HG03575 (cell line): ENCODE results near the gene STRN.
"Not testable (repeated sequence)": the region's sequence is repeated elsewhere in the genome, so short reads cannot be mapped to it uniquely, and the experiment has no call there.

ENCODE experiments used
- ATAC-seq: cut with Tn5 transposase; IDR thresholded peaks from one replicate; pipeline ENCODE4 v1.9.1; 2021; ENCODE audit not compliant: unreplicated experiment, insufficient number of reproducible peaks, low FRiP score; ENCODE audit errors: extremely low read depth

STRN gene

DNA sequence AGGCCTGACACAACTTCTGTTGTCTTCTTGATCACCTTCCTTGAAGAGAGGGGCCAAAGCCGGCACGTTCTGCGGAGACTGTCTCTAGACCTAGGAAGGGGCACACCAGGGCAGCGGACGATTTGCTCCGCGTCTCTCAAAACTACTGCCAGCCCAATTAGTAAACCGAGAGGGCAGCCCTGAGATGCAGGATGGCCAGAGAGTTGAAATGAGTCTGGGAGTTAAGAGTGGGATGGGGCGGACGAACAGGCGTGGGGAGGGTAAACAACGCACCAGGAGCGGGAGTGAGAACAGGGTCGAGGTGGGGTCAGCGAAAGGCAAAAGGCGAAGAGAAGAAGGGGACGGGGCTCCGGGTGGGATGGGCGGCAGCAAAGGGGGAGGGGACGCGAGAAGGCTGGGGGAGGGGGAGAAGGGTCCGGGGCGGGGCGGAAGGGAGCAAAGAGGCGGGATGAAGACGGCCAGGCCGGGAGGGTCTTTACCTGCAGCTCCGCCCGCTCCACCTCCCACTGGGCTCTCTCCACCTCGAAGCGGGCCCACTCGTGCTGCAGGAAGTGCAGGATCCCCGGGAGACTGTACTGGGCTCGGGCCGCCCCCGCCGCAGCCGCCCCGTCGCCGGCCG is 476 bp downstream of the STRN start:
- peak; percentile 2 for ATAC-seq

DNA sequence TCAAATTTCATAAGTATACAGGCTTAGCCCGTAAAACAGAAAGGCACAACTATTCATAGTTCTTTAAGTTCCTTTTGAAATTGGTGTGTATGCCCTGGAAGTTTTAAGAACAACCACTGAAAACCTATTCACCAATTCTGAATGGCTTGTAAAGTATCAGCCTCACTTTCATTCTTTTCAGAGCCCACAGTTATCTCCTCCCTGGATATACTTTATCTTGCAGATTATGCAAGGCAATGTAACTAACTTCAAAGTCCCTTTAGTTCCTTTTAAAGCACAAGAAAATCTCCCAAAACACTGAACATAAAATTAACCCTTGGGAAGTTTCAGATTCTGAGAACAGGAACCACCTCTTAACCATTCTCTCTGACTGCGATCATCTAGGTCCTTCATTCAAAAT is 1.1 kb downstream of the STRN start:
- ATAC-seq = no peak

DNA sequence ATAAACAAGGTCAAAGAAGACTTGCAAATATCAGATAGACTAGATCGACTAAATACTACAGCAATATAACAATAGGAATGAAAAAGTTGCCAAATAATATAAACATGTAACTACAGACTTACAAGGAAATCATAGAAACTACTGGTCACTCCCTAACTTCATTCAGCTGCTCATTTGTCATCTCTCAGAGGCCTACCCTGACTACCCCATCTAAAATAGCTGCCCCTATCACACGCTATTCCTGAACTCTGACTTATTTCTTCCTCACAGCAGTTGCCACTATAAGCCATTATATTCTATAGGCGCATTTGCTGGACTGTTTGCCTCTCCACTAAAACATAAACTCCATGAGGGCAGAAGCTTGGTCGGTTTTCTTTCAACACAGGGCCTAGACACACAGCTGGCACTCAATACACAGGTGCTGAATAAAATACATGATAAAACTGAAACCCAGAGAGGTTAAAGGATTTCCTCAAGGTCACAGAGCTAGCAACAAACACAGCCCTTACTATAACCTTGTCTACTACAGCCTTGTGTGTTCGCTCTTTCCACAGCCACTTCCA is 1.8 kb downstream of the STRN start:
- ATAC-seq = no peak

DNA sequence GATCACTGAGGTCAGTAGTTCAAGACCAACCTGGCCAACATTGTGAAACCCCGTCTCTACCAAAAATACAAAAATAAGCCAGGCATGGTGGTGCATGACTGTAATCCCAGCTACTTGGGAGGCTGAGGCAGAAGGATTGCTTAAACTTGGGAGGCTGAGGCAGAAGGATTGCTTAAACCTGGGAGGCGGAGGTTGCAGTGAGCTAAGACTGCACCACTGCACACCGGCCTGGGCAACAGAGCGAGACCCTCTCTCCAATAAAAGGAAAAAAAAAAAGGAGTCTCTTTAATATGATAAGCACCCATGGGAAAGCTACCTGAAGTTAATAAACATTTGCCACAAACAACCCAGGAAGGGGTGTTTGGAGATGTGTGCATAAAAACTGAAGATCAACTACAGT is 2.6 kb downstream of the STRN start:
- no peak for ATAC-seq

DNA sequence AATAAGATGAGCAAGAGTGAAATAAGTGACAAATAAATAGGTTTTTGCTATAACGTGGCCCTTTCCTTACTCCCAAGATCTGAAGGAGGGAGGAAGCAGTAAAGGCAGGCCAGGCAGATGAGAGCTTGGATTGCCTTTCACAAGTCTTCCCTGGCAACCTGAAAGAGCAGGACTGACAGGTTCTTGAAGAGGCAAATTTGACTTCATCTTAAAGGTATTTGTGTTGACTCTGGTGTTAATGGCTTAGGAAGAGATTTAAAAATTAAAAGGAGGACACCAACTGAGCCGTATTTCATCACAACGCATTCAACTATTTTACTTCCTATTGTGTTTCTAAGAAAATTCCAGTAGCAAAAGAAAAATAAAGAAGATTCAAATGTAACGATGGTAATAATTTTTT is 3.2 kb downstream of the STRN start:
- ATAC-seq = no peak

DNA sequence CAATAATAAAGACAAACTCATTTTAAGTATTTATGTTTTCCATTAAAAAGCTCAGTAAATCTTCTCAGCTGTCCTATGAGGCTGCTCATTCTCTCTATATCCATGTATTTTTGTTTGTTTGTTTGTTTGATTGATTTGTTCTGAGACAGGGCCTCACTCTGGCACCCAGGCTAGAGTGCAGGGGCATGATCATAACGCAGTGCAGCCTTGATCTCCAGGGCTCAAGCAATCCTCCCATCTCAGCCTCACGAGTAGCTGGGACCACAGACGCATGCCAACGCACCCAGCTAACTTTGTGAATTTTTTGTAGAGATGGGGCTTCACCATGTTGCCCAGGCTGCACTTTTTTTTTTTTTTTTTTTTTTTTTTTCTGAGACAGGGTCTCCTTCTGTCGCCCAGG is 5.6 kb downstream of the STRN start:
- ATAC-seq = no peak

DNA sequence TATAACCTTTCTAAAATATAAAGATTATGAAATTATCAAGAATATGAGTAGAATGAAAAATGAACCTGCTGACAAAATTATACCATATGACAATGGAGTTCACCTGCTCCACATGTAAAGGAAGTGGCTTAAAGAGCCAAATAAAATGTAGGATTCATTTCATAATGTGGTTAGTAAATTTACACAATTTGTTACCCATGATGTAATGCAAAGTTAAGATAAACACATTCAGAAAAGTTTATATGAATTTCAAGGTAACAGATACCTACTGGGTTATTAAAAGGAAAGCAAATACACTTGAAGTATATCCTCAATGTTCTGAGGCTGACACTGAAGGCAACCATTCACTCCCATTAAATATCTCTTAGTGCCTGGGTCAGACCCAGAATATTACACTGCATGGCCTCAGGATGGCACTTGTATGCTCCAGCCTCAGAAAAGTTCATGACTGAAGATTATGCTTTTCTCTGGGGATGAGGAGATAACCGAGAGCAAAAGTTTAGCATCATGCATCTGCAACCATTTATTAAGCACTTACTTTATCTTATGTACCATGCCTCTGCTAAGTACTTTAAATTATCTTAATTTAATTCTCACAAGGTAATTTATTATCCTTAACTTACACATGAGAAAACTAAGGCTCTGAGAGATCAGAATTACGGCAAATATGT is 6.2 kb downstream of the STRN start:
- no peak for ATAC-seq

DNA sequence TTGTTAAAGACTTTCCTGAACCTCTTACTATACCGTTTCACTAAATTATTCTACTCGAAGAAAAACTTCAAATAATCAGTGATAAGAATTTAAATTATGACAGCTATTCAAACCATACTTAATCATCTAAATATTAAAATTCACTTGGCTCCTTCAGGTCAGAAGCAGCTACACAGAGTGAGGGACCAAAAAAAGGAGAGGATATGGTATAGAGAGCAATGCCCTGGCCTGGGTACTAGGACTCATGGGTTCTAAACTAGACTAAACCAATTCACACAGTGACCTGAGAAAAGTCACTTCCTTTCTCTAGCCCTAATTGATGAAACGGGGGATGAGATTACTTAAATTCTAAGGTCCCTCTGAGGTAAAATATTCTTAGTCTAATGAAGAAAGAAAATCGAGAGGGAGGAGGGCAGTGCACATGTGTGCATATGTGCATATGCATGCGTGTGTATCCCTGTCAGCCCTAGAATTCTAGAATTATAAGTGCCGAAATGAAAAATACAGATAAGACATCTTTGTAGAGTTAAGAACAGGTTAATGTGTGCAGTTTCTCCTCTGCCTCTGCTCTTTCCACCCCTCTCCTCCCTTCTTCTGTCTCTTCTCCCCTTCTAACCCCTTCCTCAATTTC is 11.2 kb downstream of the STRN start:
- ATAC-seq = no peak

DNA sequence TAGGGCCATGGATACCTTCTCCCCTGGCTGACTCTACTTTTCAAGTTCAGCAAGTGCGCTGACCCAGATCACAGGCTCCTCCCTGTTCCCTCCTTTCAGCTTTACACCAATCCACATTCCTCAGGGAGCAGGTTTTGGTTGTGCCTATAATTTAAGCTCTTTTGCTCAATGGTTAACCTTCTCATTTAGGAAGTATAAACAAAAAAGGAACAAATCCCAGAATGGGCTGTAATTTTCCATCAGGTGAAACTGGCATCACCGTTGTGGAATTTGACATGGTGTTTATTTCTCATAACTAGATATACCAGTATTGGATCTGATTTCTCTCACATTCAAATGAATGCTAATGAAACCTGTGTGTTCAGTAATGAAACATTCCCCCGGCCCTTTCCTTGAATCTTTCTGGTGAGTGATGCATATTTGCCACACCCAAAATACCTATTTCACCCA is 13.6 kb downstream of the STRN start:
- no peak for ATAC-seq

DNA sequence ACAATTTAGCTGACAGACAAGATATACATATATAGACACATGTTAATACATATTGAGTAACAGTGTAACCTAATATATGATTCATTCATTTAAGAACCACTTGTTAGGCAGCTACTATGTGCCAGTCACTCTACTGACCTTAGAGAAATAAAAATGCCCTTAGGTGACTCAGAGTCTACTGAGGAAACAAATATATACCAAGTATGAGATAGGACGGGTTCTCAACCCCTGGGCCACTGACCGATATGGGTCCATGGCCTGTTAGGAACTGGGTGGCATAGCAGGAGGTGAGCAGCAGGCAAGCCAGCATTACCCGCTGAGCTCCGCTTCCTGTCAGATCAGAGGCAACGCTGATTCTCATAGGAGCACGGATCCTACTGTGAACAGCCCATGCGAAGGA is 14.8 kb downstream of the STRN start:
- no peak for ATAC-seq

DNA sequence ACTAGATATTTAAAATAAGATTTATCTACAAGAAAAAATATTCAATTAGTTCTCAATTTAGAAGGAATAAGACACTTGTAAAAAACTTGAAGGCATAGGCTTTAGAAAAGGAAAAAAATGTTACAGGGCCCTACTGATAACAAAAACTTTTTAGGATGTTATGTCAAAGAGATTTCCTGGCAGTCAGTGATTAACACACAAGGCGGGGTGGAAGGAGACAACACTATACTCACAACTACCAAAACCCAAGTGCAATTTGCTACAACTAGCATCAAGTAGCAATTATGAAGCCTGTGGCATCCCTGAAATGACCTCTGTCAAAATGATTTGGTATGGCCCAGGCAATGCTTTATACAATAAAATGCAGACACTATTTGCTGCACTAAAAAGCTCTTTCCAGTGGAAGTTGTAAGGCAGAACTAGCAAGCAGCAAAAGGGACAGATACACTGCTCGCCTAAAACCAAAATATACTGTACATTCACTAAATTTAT is 15.3 kb downstream of the STRN start:
- no peak for ATAC-seq

DNA sequence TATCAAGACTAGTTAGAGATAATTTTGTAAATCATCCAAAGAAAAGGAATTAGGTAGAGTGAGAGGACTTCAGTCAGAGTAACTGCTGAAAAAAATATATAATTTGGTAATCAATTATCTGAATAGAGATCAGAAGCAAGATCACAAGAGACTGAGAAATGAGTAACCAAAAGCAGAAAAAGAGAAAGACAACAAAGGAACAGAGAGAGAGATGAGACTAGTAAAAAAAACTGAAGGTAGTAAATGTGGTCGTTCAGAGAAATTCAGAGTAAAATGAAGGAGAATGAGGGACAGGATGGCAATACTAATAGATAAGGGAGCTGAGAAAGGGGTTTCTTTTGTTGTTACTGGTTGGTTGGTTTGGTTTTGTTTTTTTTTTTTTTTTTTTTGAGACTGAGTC is 16.5 kb downstream of the STRN start:
- ATAC-seq = no peak

DNA sequence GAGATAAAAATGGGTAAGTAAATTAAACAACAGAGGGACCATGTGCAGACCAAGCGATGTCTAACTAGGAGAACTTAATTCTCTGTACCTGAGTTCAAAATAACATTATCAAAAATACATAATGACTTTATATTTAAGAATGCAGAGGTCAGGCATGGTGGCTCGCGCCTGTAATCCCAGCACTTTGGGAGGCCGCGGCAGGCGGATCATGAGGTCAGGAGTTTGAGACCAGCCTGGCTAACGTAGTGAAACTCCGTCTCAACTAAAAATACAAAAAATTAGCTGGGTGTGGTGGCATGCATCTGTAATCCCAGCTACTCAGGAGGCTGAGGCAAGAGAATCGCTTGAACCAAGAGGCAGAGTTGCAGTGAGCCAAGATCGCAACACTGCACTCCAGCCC is 21.1 kb downstream of the STRN start:
- not testable (repeated sequence) for ATAC-seq

DNA sequence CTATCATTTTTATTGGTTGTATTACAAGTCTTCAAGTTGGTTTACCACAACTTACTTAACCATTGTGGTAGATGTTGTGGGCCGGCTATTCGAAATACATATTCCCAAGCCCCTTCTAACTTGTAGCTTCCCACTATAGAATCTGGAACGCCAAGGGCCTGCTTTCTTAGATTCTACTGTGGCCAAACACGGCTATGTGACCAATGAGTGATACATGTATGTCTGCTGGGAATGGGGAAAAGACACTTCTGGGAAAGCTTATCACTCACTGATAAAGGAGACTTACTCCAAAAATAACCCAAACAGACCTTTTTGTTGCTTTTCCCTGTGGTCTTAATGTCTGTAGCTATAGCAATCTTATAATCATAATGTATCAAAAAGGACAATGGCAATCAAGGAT is 24.5 kb downstream of the STRN start:
- no peak for ATAC-seq

DNA sequence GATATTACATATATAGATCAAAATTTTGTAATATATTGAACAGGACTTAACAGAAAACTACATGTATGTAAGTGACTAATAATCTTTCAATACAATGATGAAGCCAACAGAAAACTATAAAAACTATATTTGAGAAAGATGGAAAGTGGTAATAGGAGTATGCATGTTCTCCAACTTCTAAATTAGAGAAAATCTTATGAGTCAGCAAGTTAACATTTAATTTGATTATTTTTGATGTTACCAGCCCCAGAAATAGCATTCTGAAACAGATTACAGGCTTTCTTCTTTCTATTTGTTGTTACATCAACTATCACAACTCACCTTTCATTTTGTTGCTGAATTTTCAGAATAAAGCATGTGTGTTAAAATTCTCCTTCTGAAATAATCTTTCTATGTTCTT is 29.8 kb downstream of the STRN start:
- not testable (repeated sequence) for ATAC-seq

DNA sequence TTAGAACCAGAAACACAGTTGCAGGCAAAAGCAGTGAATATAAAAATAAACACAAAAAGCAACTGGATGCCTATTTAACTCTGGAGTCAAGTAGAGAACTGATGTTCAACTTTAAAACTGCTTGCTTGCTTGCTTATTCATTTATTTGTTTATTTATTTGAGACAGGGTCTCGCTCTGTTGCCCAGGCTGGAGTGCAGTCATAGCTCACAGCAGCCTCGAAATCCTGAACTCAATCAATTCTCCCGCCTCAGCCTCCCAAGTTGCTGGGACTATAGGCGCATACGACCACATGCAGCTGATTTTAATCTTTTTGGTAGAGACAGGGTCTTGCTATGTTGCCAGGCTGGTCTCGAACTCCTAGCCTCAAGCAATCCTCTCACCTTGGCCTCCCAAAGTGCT is 34.6 kb downstream of the STRN start:
- ATAC-seq = not testable (repeated sequence)

DNA sequence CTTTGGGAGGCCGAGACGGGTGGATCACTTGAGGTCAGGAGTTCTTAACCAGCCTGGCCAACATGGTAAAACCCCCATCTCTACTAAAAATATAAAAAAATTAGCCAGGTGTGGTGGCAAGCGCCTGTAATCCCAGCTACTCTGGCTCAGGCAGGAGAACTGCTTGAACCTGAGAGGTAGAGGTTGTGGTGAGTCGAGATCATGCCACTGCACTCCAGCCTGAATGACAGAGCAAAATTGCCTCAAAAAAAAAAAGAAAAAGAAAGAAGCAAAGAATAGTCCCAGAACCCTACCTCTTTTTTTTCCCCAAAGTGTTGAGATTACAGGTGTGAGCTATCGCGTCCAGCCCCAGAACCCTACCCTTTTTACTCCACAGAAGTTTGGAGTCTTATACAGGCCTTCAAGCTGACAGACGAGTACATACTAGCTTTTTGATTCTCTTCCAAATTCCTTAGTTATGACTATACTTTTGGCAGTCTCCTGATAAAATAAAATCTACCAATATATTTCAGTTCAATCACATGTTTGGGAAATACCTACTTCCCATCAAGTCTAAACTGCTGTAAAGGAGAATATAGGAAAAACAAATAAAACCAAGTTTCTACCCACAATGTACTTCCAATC is 35.4 kb downstream of the STRN start:
- ATAC-seq = not testable (repeated sequence)

DNA sequence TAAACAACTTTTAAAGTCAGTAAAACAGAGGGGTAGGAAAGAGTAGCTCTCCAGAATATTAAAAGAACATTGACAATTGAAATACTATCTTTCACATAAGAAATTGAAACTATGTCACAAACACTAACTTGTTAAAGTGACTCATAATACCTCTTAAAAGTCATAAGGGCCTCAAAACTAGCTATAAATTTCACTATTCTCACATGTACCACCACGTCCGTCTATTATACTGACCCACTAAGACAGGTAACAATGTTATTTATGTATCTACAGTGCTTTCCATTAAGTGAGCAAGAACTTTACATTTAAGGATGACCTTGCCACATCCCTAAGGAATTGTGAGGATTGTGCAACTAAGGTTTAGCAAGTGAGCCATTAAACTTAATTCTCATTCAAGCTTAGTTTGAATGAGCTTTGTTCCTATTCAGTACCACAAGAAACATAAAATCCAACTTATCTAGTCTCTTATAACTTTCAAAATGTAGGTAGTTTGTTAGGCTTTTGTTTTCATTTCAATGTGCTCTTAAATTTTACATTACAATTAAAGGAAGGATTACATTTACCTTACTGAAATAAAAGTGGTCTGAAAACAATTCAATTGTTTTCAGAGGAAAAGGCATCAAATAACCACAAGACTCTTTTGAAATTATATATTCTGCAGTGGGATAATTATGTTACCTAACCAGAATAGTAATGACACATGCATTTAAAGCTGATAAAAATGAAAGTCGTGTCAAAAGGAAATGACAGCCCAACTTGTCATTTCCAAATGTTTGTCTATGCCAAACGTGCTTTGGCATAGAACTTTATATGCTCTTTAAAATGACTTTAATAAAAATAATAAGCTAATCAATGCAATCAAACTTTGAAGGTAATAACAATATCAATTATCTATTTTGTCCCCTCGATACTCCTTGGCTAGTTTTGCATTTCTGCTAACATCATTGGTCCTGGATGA is 39.9 kb downstream of the STRN start:
- ATAC-seq = not testable (repeated sequence)

DNA sequence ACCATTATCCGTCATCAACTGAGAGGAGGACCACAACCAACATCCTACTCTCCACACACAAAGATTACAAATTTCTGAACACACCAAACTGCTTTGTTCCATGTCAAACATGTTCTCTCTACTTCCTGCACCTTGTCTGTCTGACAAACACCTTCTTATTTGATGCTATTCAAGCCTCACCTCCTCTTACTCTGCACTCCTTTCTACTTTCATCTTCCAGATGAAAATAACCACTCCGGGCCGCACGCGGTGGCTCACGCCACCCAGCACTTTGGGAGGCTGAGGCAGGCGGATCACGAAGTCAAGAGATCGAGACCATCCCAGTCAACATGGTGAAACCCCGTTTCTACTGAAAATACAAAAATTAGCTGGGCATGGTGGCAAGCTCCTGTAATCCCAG is 43.7 kb downstream of the STRN start:
- ATAC-seq = not testable (repeated sequence)
